ENCODE measurements around the gene TRUB2.

GRCh38 chr9:128316421-128316820 lies 5.8 kb downstream of the TRUB2 start:
- TF ChIP-seq CTCF (IDR thresholded peaks at IDR 0.05 in 2 of 3, conservative IDR thresholded peaks at IDR 0.05 in 1 of 3; ENCODE audit: borderline replicate concordance in 1 of 3, insufficient read depth in 1 of 3, low read depth in 2 of 3, low read length in 2 of 3) (no peak), EZH2 (IDR thresholded peaks at IDR 0.05) (no peak), POLR2A (IDR thresholded peaks at IDR 0.05; ENCODE audit: borderline replicate concordance, extremely low read depth, insufficient read depth, insufficient read length) (no peak), EZH2phosphoT487 (IDR thresholded peaks at IDR 0.05; ENCODE audit: borderline replicate concordance) (no peak), CEBPB (IDR thresholded peaks at IDR 0.05; ENCODE audit: low read depth) (no peak), ELF1 (IDR thresholded peaks at IDR 0.05; ENCODE audit: borderline replicate concordance, low read depth) (no peak), ATF3 (IDR thresholded peaks at IDR 0.05) (no peak), SIN3A (IDR thresholded peaks at IDR 0.05; ENCODE audit: low read depth) (no peak), FOSL1 (IDR thresholded peaks at IDR 0.05; ENCODE audit: low read depth) (no peak), ZNF274 (IDR thresholded peaks at IDR 0.05; ENCODE audit: low read depth, low read length) (no peak), YY1 (IDR thresholded peaks at IDR 0.05; ENCODE audit: extremely low read depth, insufficient replicate concordance, low read depth, low read length) (no peak), POLR2AphosphoS5 (IDR thresholded peaks at IDR 0.05; ENCODE audit: low read depth, low read length) (no peak), RAD21 (IDR thresholded peaks at IDR 0.05; ENCODE audit: low read depth) (no peak)

Measured in HCT116 (cell line).